ENCODE measurements around the gene HLA-DRB5. TPM values are rescaled to one million over a fixed set of nuclear protein-coding genes. Genes with fewer than 3 reads are reported as not detected.

HLA-DRB5 gene
- not detected in 2 replicates for total RNA-seq (ENCODE audit: low replicate concordance)

DNA sequence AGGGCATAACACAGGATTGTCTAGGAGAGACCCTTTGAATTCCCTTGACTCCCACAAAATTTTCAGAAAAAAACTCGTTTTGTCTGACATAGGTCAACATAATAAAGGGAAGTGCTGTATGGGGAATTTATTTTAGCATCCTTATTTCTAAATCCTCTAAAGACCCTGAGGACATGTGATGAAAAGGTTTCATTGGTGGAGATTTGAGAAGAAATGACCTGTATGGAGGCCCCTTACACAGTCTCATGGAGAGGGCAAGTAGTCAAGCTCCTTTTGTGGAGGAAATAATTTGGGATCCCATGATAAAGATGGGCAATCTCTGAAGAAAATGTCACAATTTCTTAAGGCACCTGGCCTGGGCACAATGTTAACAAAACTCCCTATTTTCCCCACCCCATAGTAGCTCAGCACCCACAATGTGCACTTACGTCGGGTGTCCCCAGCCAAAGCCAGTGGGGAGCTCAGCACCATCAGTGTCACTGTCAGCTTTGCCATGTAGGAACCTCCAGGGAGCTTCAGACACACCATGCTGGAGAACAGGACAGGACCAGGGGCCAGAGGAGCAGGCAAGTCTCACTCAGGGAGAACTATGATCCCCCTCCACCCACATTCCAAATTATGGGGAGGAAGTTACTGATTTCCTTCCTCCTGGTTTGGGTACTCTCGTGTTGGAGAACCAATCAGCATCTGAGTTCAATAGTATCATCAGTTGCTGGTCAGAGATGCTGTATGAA lies at the start of gene HLA-DRB5:
Gene HLA-DRB5, minus strand, starts transcription at position 591 of the 734 bp plus-strand sequence. Its CDS starts 63 bp downstream, at position 528.

Other genes with a start within 250 kb of the HLA-DRB5 start
- gene TSBP1, start 158.4 kb downstream of the HLA-DRB5 start, total RNA-seq (ENCODE audit: low replicate concordance): not detected in 2 replicates
- gene BTNL2, start 123.1 kb downstream of the HLA-DRB5 start, total RNA-seq (ENCODE audit: low replicate concordance): 0.12 TPM in 1 of 2 replicates, not detected in the other
- gene HLA-DRA, start 90.4 kb downstream of the HLA-DRB5 start, total RNA-seq (ENCODE audit: low replicate concordance): 0.82 TPM in 1 of 2 replicates, not detected in the other
- gene HLA-DRB1, start 59.6 kb upstream of the HLA-DRB5 start, total RNA-seq (ENCODE audit: low replicate concordance): 0.12 TPM in 1 of 2 replicates, not detected in the other
- not detected in 2 replicates for gene HLA-DQA1, start 107.1 kb upstream of the HLA-DRB5 start, total RNA-seq (ENCODE audit: low replicate concordance)
- gene HLA-DQB1, start 136.4 kb upstream of the HLA-DRB5 start, total RNA-seq (ENCODE audit: low replicate concordance): not detected in 2 replicates
- not detected in 2 replicates for gene HLA-DQA2, start 211.1 kb upstream of the HLA-DRB5 start, total RNA-seq (ENCODE audit: low replicate concordance)
- gene HLA-DQB2, start 233.2 kb upstream of the HLA-DRB5 start, total RNA-seq (ENCODE audit: low replicate concordance): not detected in 2 replicates